Activated CD8-positive, alpha-beta T cell treated with anti-CD3 and anti-CD28 coated beads for 36 hours (primary cell): Measurements from ENCODE around the gene CNTNAP1. TPM values are rescaled to one million over a fixed set of nuclear protein-coding genes. Genes with fewer than 3 reads are reported as not detected.
A peak's percentile ranks its signal among the peaks of the same experiment; 100 is the strongest.

Experiments used
- ATAC-seq: fragments of 200-7000 bp; cut with Tn5 transposase; one replicate; pipeline ENCODE4 v1.10.0; 2021; ENCODE audit warnings: mild to moderate bottlenecking, moderate library complexity
- CTCF ChIA-PET: fragments of 350-600 bp; sonication (Branson Sonifier 250); formaldehyde crosslinking; loops from one replicate; lab custom pipeline; 2021; ENCODE audit warnings: antibody characterized with exemption; lab: Charles Lee
- POLR2A ChIA-PET: fragments of 350-600 bp; sonication (Branson Sonifier 250); formaldehyde crosslinking; loops from one replicate; lab custom pipeline; 2021; ENCODE audit warnings: antibody characterized with exemption; lab: Charles Lee
- DNase-seq: peaks from one replicate; pipeline ENCODE4 v3.0.0-alpha.2; 2020
- H3K27ac Mint-ChIP-seq: one replicate; pipeline ENCODE4 v1.8.0; 2021; ENCODE audit warnings: mild to moderate bottlenecking, mixed read lengths
- H3K27me3 Mint-ChIP-seq: one replicate; pipeline ENCODE4 v1.8.0; 2021; ENCODE audit warnings: mixed read lengths
- H3K36me3 Mint-ChIP-seq: one replicate; pipeline ENCODE4 v1.8.0; 2021; ENCODE audit warnings: low read depth, mixed read lengths
- H3K4me1 Mint-ChIP-seq: one replicate; pipeline ENCODE4 v1.8.0; 2021; ENCODE audit warnings: low read depth, mixed read lengths
- H3K4me3 Mint-ChIP-seq: one replicate; pipeline ENCODE4 v1.8.0; 2021; ENCODE audit warnings: mild to moderate bottlenecking, moderate library complexity, mixed read lengths
- H3K9me3 Mint-ChIP-seq: one replicate; pipeline ENCODE4 v1.8.0; 2021; ENCODE audit warnings: mixed read lengths
- CTCF ChIP-seq: fragments of 200-600 bp; IDR thresholded peaks from one replicate; pipeline ENCODE4 v1.8.0; 2022; ENCODE audit warnings: antibody characterized with exemption, mild to moderate bottlenecking
- intact Hi-C: fragments of 100-400 bp; cut with micrococcal nuclease; formaldehyde crosslinking; loops from one replicate; pipeline ENCODE4 v1.10.0; 2022
- total RNA-seq, 2 experiments: library from RNA; stranded (reverse); gene quantifications; one replicate each; pipeline ENCODE4 v1.2.3, GENCODE V29; 2021

CNTNAP1 gene
- total RNA-seq, 2 experiments from 2014 or later, result 0.13 to 0.25 TPM

- no peaks in the 10 kb centered on the region for H3K9me3 Mint-ChIP-seq
- ChIA-PET POLR2A (no interaction called here), CTCF (interaction anchor here (1.6 kb wide), 1 partner anchor 64 kb away, joined by 4 read pairs; the partner anchor contains the start of gene PSMC3IP)
- H3K27ac Mint-ChIP-seq, result no peak overlapping the region
- no peak overlapping the region for H3K4me3 Mint-ChIP-seq
- no peaks in the 10 kb centered on the region for H3K36me3 Mint-ChIP-seq
- intact Hi-C loops, result no loop called here
- ATAC-seq, result no peak
- peaks cover 11% of the 10 kb centered on the region for H3K27me3 Mint-ChIP-seq
- no peaks in the 10 kb centered on the region for H3K4me1 Mint-ChIP-seq
- no peak for TF ChIP-seq CTCF
- no peak for DNase-seq
These were observed 40.0 kb upstream of the CNTNAP1 start for GRCh38 chr17:42642336-42642735.

- H3K4me1 Mint-ChIP-seq, result no peaks in the 10 kb centered on the region
- H3K9me3 Mint-ChIP-seq, result no peaks in the 10 kb centered on the region
- H3K36me3 Mint-ChIP-seq, result no peaks in the 10 kb centered on the region
- ChIA-PET POLR2A (no interaction called here), CTCF (interaction anchor here (0.9 to 1.8 kb wide), 4 partner anchors 11 to 70 kb away, joined by 3 to 4 read pairs (median 4); partner anchors contain the start of gene PSMC3IP)
- ATAC-seq, result no peak
- intact Hi-C loops, result no loop called here
- no peak overlapping the region for H3K27ac Mint-ChIP-seq
- no peak for TF ChIP-seq CTCF
- peaks cover 8% of the 10 kb centered on the region for H3K27me3 Mint-ChIP-seq
- no peak overlapping the region for H3K4me3 Mint-ChIP-seq
- DNase-seq, result no peak
These were observed 34.6 kb upstream of the CNTNAP1 start for GRCh38 chr17:42647778-42648177.

GRCh38 chr17:42651392-42651791, 30.9 kb upstream of the CNTNAP1 start:
- ChIA-PET POLR2A (no interaction called here), CTCF (interaction anchor here (1.6 kb wide), 1 partner anchor 73 kb away, joined by 3 read pairs; no protein-coding TSS in a partner anchor)
- H3K4me1 Mint-ChIP-seq, result peaks cover 11% of the 10 kb centered on the region
- no peak for ATAC-seq
- no peak for DNase-seq
- H3K9me3 Mint-ChIP-seq, result no peaks in the 10 kb centered on the region
- no peaks in the 10 kb centered on the region for H3K36me3 Mint-ChIP-seq
- intact Hi-C loops, result no loop called here
- no peak overlapping the region for H3K27ac Mint-ChIP-seq
- no peak overlapping the region for H3K4me3 Mint-ChIP-seq
- no peak for TF ChIP-seq CTCF
- H3K27me3 Mint-ChIP-seq, result peaks cover 14% of the 10 kb centered on the region

- peaks cover 4% of the 10 kb centered on the region for H3K9me3 Mint-ChIP-seq
- peaks cover 14% of the 10 kb centered on the region for H3K27me3 Mint-ChIP-seq
- intact Hi-C loops, result no loop called here
- no peak for TF ChIP-seq CTCF
- no peak for ATAC-seq
- POLR2A ChIA-PET, result interaction anchor here (2.1 kb wide), 1 partner anchor 13 kb away, joined by 5 read pairs; no protein-coding TSS in a partner anchor
- CTCF ChIA-PET, result interaction anchor here (0.9 to 1.3 kb wide), 2 partner anchors 13 to 75 kb away, joined by 3 read pairs; no protein-coding TSS in a partner anchor
- H3K36me3 Mint-ChIP-seq, result no peaks in the 10 kb centered on the region
- peak overlapping the region; percentile 35 for H3K4me3 Mint-ChIP-seq
- H3K27ac Mint-ChIP-seq, result no peak overlapping the region
- peaks cover 15% of the 10 kb centered on the region for H3K4me1 Mint-ChIP-seq
- DNase-seq, result no peak
These were observed 28.9 kb upstream of the CNTNAP1 start for GRCh38 chr17:42653179-42654124.

- H3K36me3 Mint-ChIP-seq, result no peaks in the 10 kb centered on the region
- ATAC-seq, result no peak
- intact Hi-C loops, result no loop called here
These were observed 26.8 kb upstream of the CNTNAP1 start for GRCh38 chr17:42655528-42655927.

More at GRCh38 chr17:42655528-42655927, 26.8 kb upstream of the CNTNAP1 start:
- POLR2A ChIA-PET, result no interaction called here
- Mint-ChIP-seq H3K9me3 (peaks cover 4% of the 10 kb centered on the region), H3K27me3 (peaks cover 14% of the 10 kb centered on the region), H3K4me3 (no peak overlapping the region), H3K27ac (no peak overlapping the region), H3K4me1 (peaks cover 22% of the 10 kb centered on the region)
- DNase-seq, result no peak
- TF ChIP-seq CTCF, result no peak
- CTCF ChIA-PET, result interaction anchor here (1.4 kb wide), 1 partner anchor 108 kb away, joined by 4 read pairs; no protein-coding TSS in a partner anchor
